NCI-H510A (cell line): Measurements from ENCODE around the gene CARD9.

Experiments used
- DNase-seq: peaks from one replicate; lab custom pipeline; 2025; lab: John Stamatoyannopoulos, UW

Gene CARD9

GRCh38 chr9:136347472-136348256, 25.8 kb downstream of the CARD9 start:
- DNase-seq = no peak

- no peak for DNase-seq
Measured at GRCh38 chr9:136346927-136347465, 26.5 kb downstream of the CARD9 start.

DNA sequence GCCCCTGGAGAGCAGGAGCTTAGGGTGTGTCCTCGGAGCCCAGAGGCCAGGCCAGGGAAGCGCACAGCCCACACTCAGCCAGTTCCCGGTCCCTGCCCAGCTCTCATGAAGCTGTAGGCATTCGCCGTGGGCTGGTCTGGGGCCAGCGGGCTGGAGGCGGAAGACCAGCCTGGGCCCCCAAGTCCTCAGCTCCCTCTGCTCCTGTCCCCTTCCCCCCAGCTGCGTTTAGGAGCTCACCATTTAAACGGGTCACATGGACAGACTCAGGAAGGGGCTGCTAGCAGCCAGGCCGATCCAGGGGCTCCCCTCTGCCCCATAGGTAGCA, 27.4 kb downstream of the CARD9 start:
- no peak for DNase-seq

DNA sequence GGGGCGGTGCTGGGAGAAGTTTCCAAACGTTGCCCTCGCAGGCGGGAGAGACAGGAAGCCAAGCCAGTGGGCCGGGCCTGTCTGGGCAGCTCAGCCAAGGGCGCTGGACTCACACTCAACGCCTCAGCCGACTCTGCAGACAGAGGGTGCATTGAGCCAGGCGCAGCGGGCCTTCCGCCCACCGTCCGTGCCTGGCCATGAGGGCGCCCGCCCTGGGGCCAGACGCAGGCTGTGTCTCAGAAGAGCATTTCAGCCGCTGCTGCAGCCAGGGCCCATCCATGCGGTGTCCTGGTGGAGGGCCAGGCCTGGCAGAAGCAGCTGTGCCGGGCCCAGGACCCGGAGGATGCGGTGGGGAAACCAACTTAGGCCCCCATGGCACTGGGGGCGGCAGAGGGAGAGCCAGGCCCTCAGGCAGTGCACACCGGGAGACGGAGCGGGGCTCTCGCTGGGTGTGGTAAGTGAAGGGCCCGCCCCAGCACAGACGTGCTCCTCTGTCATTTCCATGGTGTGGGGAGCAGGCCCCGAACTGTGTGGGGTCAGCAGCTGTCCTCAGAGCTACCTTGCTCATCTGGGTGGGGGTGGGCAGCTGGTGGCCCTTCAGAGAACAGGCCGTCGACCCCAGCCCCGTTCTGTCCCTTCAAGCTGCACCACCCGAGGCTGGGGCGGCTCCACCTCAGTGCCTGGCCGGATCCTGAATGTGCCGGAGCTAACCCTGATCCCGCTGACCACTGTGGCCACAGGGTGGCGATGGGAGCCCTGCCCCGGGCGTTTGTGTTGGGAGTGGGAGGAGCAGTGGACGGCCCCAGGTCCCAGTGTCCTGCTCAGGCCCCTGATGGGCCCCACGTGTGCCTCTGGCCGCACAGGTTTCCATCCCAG, 27.9 kb downstream of the CARD9 start:
- DNase-seq = no peak

GRCh38 chr9:136344544-136345280, 28.8 kb downstream of the CARD9 start:
- no peak for DNase-seq

DNA sequence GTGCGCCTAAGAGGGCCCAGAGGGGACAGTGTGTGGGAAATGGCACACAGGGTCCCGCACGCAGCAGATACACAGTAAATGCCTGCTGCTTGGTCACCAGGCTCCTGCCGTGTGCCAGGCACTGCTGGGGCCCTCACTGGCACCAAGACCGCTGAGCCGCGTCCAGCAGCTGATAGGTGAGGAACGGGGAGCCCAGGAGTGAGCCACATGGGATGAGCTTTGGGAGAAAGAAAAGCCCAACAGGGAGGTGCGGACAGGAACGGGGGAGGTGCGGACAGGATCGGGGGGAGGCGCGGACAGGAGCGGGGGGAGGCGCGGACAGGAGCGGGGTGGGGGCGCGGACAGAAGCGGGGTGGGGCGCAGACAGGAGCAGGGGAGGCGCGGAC, 29.6 kb downstream of the CARD9 start:
- no peak for DNase-seq

DNA sequence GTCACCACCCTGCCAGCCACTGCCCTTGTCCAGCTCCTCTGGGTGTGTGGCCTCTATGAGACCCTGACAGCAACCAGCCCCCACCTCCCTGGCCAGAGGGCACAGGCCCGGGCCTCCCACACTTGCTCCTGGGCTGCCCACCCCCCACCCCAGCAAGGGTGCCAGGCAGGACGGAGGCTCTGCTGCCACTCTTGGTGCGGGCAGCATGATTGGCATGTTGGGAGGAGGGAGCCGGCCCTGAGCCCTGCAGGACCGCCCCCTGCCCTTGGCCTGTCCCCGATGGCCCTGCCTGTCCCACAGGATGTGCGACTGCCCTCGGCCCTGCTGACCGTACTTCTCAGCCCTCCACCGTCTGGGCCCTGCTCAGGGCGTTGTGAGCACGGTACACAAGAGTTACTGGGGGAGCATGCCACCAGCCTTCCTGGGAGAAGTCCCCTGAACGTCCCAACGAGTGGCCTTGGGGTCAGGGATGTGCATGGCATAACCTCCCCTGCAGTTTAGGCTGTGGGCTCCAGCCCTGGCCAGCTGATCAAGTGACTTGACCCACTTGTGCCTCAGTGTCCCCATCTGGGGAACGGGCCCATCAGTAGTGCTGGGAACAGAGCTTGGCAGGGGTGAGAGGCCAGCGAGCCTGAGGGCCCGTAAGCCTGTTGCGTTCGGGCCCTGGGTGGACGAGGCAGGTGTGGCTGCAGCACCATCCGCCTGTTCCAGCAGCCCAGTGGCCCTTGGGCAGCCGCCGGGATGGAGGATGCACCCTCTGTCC, 30.2 kb downstream of the CARD9 start:
- no peak for DNase-seq

DNA sequence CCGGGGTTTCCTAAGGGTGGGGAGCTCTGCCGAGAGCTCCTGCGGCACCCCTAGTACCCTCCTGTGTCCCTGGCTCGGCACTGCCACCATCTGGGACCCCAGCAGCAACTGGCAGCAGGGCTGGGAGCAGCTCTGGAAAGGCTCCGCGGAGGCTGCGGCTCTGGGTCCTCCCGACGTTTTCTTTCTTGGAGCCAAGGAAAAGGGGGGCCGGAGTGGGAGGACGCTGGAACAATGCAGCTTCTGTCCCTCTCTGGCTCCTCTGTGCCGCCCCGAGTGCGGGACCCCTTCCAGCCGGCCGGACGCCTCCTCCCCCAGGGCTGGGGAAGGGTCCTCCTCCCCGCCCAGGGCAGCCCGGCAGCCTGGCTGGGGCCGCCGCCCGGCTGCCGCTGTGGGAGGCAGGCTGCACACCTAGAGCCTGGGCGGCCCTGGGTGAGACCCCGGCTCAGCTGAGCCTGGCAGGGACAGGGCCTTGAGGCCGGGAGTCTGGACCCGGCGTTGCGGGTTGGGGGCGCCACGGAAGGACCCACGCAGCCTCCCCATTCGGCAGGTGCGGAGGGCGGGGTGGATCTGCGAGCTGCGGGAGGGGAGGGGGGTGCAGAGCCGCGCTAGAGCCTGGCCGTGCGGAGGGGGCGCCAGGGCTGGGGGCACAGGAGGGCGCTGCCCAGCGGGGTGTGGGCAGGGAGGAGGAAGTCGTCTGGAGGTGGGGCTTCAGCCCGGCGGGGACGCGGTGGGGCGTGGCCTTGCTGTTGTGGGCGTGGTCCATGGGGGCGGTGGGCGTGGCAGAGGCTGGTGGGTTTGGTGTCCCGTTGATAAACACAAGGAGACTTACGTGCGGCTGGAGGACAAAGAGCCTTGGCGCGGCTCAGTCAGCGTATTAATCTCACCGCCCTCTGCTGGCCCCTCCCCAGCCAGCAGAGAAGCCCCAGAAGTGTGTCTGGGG, 31.0 kb downstream of the CARD9 start:
- no peak for DNase-seq

DNA sequence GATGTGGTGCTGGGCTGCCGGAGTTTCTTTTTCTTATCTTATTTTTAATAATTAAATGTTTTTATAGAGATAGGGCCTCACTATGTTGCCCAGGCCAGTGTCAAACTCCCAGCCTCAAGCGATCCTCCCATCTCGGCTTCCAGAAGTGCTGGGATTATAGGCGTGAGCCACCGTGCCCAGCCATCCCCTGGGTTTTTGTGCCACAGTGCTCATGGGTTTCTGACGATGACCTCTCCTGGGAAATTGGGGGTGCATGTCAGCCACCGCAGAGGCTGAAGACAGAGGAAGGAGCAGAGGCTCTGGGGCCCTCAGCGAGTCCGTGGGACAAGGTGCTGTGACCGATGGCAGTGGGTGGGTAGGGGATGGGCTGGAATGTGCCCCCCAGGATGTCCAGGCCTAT, 31.7 kb downstream of the CARD9 start:
- no peak for DNase-seq

GRCh38 chr9:136341042-136341655, 32.3 kb downstream of the CARD9 start:
- DNase-seq = no peak

DNA sequence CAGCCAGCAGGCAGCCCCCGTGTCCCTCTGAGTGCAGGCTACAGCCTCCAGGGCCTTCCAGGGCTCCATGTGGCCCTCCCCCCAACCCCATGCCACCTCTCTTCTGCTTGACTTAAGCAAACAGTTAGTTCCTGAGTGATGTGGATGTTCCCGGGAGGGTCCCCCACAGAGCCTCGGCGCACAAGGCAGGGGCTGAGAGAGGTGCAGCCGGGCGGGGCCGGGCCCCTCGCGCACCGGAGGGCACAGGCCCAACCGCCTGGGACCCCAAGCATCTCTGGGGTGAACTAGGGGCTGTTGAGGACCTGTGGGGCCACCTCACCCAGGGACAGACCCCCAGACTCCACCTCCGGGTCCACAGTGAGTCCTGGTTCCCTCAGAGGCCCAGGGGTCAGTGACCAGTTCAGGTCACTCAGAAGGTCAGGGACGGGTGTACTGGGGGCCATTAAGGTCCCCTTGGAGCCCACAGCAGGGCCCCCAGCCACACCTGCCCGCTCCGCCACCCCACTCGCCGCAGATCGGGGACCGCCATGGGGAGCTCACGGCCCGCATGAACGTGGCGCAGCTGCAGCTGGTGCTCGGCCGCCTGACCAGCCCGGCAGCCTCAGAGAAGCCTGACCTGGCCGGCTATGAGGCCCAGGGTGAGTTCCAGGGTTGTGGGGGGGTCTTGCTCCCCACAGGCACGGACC, 33.0 kb downstream of the CARD9 start:
- no peak for DNase-seq

- no peak for DNase-seq
Measured at GRCh38 chr9:136339958-136340310, 33.5 kb downstream of the CARD9 start.

- peak; percentile 38 for DNase-seq
Measured at GRCh38 chr9:136339173-136339957, 34.1 kb downstream of the CARD9 start.

DNA sequence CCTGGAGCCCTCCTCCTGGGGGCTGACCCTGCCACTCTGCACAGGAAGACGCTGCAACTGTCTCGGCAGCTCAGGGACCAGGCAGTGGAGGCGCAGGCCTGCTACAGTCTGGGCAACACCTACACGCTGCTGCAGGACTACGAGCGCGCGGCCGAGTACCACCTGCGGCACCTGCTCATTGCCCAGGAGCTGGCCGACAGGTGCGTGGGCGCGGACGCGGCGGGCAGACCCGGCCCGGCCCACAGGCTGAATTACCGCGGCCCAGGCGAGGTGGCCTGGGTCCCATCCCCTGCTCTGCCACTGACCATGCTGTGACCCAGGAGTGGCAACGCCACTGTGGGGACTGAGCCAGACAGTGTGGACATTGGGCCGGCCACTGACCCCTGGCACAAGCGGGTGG, 35.0 kb downstream of the CARD9 start:
- no peak for DNase-seq

GRCh38 chr9:136337416-136338395, 35.8 kb downstream of the CARD9 start:
- DNase-seq = no peak

DNA sequence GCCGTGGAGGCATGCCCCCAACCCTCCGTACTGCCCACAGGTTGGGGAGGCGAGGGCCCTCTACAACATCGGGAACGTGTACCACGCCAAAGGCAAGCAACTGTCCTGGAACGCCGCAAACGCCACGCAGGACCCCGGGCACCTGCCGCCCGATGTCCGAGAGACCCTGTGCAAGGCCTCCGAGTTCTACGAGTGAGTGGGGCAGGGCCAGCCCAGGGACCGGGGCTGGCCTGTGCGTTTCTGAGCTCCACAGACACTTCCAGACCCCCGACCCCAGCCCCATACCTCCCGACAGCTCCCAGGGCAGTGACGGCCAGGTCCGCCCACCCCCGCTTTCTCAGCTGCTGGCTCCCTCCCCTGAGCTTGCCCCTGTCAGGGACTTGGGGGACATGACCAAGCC, 36.6 kb downstream of the CARD9 start:
- DNase-seq = no peak

- no peak for DNase-seq
Measured at GRCh38 chr9:136336156-136336870, 37.2 kb downstream of the CARD9 start.
